HepG2 (cell line): Measurements from ENCODE around the gene ABCC5. TPM values are rescaled to one million over a fixed set of nuclear protein-coding genes. Genes with fewer than 3 reads are reported as not detected.

Experiments used
- ATAC-seq: fragments of 200-7000 bp; cut with Tn5 transposase; 3 replicates; pipeline ENCODE4 v1.9.1; 2020; ENCODE audit warnings: mild to moderate bottlenecking, moderate library complexity
- BruUV-seq: library from RNA; stranded (reverse); fragments of 400-500 nt; replicated peaks from 2 replicates; lab custom pipeline; 2021; lab: Mats Ljungman, UMichigan
- CTCF ChIA-PET: fragments of 300-600 bp; formaldehyde crosslinking; extraction: SDS; loops from one replicate; lab custom pipeline; 2021; ENCODE audit warnings: low total read pairs, inconsistent platforms, low intra/inter-chr PET ratio; lab: Yijun Ruan, JAX
- POLR2A ChIA-PET: fragments of 350-600 bp; sonication (Branson Sonifier 250); formaldehyde crosslinking; loops from one replicate; lab custom pipeline; 2020; ENCODE audit warnings: antibody characterized with exemption, inconsistent platforms; lab: Yijun Ruan, JAX
- DNase-seq: peaks from one replicate; pipeline ENCODE4 v3.0.0-alpha.2; 2015; ENCODE audit warnings: low spot score
- FAIRE-seq: peaks from 3 replicates; lab custom pipeline; 2011; peaks lifted over from hg19 to GRCh38; lab: Jason Lieb, UNC
- H2AFZ ChIP-seq: one replicate; pipeline ENCODE4 v1.6.1; 2011; ENCODE audit warnings: low read length, inconsistent platforms
- H3K27ac ChIP-seq: fragments of 300-600 bp; 3 replicates; pipeline ENCODE4 v1.8.0; 2011; ENCODE audit warnings: mixed run types, mild to moderate bottlenecking, mixed read lengths, low read length, inconsistent platforms; ENCODE audit not compliant: insufficient read depth; ENCODE audit errors: extremely low read length
- H3K27me3 ChIP-seq, 2 experiments: fragments of 200-600 bp in 1 of 2; 2 replicates in 1 of 2; 3 replicates in 1 of 2; pipeline versions ENCODE4 v1.6.0 to v1.8.0; 2011; ENCODE audit warnings: low read length in 2 of 2, mild to moderate bottlenecking in 2 of 2, moderate library complexity in 2 of 2, inconsistent platforms in 1 of 2; ENCODE audit not compliant: insufficient read depth in 2 of 2, control insufficient read depth in 1 of 2
- H3K36me3 ChIP-seq, 2 experiments: fragments of 200-600 bp in 1 of 2; replicated peaks in 1 of 2; 2 replicates in 1 of 2; 3 replicates in 1 of 2; pipeline versions ENCODE4 v1.5.1 to v1.8.0; 2011; ENCODE audit warnings: low read length in 2 of 2, inconsistent platforms in 1 of 2; ENCODE audit not compliant: insufficient read depth in 2 of 2, control insufficient read depth in 1 of 2
- H3K4me1 ChIP-seq: 2 replicates; pipeline ENCODE4 v1.5.1; 2012; ENCODE audit warnings: low read length, inconsistent platforms; ENCODE audit not compliant: insufficient read depth
- H3K4me2 ChIP-seq: 2 replicates; pipeline ENCODE4 v1.6.0; 2011; ENCODE audit warnings: low read depth, low read length, inconsistent platforms
- H3K4me3 ChIP-seq, 3 experiments: fragments of 200-600 bp in 1 of 3; sonication (generic), shearing (Covaris generic) in 1 of 3; replicated peaks in 1 of 3; 2 replicates each; pipeline ENCODE4 v1.5.1; 2011 to 2016; ENCODE audit warnings: low read length in 3 of 3, inconsistent platforms in 2 of 3, low read depth in 2 of 3, mild to moderate bottlenecking in 2 of 3, control low read depth in 1 of 3, mixed read lengths in 1 of 3; ENCODE audit not compliant: insufficient read depth in 1 of 3
- H3K79me2 ChIP-seq: one replicate; pipeline ENCODE4 v1.6.1; 2011; ENCODE audit warnings: low read length, inconsistent platforms; ENCODE audit not compliant: insufficient read depth
- H3K9ac ChIP-seq: 2 replicates; pipeline ENCODE4 v1.6.0; 2011; ENCODE audit warnings: mild to moderate bottlenecking, low read depth, low read length, inconsistent platforms; ENCODE audit not compliant: insufficient read depth
- H3K9me3 ChIP-seq: 2 replicates; pipeline ENCODE4 v1.5.1; 2012; ENCODE audit warnings: mild to moderate bottlenecking, low read length
- H4K20me1 ChIP-seq: 2 replicates; pipeline ENCODE4 v1.6.0; 2011; ENCODE audit warnings: inconsistent platforms, mild to moderate bottlenecking, low read length, moderate library complexity; ENCODE audit not compliant: insufficient read depth
- KLF9 ChIP-seq: IDR thresholded peaks from 2 replicates; pipeline ENCODE4 v1.6.1; 2016; ENCODE audit warnings: low read depth
- NFE2 ChIP-seq: sonication (generic); formaldehyde crosslinking; IDR thresholded peaks from 2 replicates; pipeline ENCODE4 v1.4.0; 2020; ENCODE audit warnings: missing genetic modification reagents
- PLRG1 ChIP-seq: fragments of 450-650 bp; conservative IDR thresholded peaks from 2 replicates; pipeline ENCODE4 v1.6.1; 2016
- ZFAT ChIP-seq: sonication (generic); formaldehyde crosslinking; conservative IDR thresholded peaks from 2 replicates; pipeline ENCODE4 v1.8.1; 2023; ENCODE audit warnings: missing genetic modification reagents, inconsistent platforms
- ZFYVE20 ChIP-seq: sonication (generic); formaldehyde crosslinking; IDR thresholded peaks from 2 replicates; pipeline ENCODE4 v1.8.0; 2023; ENCODE audit warnings: low read depth, mild to moderate bottlenecking, moderate library complexity, missing genetic modification reagents, borderline replicate concordance
- ZNF263 ChIP-seq: sonication (generic); formaldehyde crosslinking; IDR thresholded peaks from 2 replicates; pipeline ENCODE4 v1.4.0; 2020; ENCODE audit warnings: missing genetic modification reagents
- ZNF292 ChIP-seq: sonication (generic); formaldehyde crosslinking; IDR thresholded peaks from 2 replicates; pipeline ENCODE4 v1.8.1; 2022; ENCODE audit warnings: mild to moderate bottlenecking, low read depth, missing genetic modification reagents, borderline replicate concordance
- ZNF713 ChIP-seq: sonication (generic); formaldehyde crosslinking; IDR thresholded peaks from 2 replicates; pipeline ENCODE4 v1.4.0; 2020; ENCODE audit warnings: mild to moderate bottlenecking, missing genetic modification reagents
- ZNF737 ChIP-seq: sonication (generic); formaldehyde crosslinking; IDR thresholded peaks from 2 replicates; pipeline ENCODE4 v1.5.0; 2020; ENCODE audit warnings: missing genetic modification reagents, mild to moderate bottlenecking, borderline replicate concordance
- WGBS: methylation state at CpG from one replicate; pipeline ENCODE4 v1.1.6; 2017; ENCODE audit warnings: low lambda C conversion rate; 5-methylcytosine and 5-hydroxymethylcytosine counted together
- in situ Hi-C: cut with HindIII; loops from 2 replicates; pipeline ENCODE4 v1.10.0; 2017; ENCODE audit warnings: low pct_unique_long_range_greater_than_20kb; ENCODE audit not compliant: extremely low pct_ligation_motif_present
- intact Hi-C: fragments of 100-400 bp; cut with micrococcal nuclease; formaldehyde crosslinking; loops from one replicate; pipeline ENCODE4 v1.10.0; 2022; ENCODE audit not compliant: unreplicated experiment
- polyA plus RNA-seq, 8 experiments: library from polyadenylated mRNA; depleted of rRNA in 3 of 8; stranded (reverse) in 7 of 8; unstranded in 1 of 8; fragments of >200 nt; fragmentation: Illumina TruSeq in 4 of 8; extraction: Trizol in 4 of 8; gene quantifications; 2 replicates each; pipeline versions ENCODE4 v1.2.1 to v1.2.3, GENCODE V29; 2011 to 2016; ENCODE audit warnings: low read depth in 4 of 8, missing spikeins in 1 of 8, mixed read lengths in 1 of 8; ENCODE audit not compliant: insufficient read depth in 1 of 8
- total RNA-seq, 5 experiments: library from RNA; depleted of rRNA; stranded (reverse); fragments of >200 nt; fragmentation: Illumina TruSeq; extraction: Trizol; gene quantifications; 2 replicates each; pipeline ENCODE4 v1.2.3, GENCODE V29; 2016; ENCODE audit warnings: low read depth in 1 of 5
- TF ChIP-seq, protein P1 (sequence below): sonication (generic); formaldehyde crosslinking; IDR thresholded peaks from 2 replicates; pipeline ENCODE4 v1.5.1; 2020; ENCODE audit warnings: missing genetic modification reagents, mild to moderate bottlenecking, borderline replicate concordance
- TF ChIP-seq, protein P2 (sequence below): sonication (generic); formaldehyde crosslinking; IDR thresholded peaks from 2 replicates; pipeline ENCODE4 v1.4.0; 2020; ENCODE audit warnings: missing genetic modification reagents
- TF ChIP-seq, protein P3 (sequence below), 2 experiments: sonication (generic) in 1 of 2; formaldehyde crosslinking in 1 of 2; IDR thresholded peaks; 2 replicates each; pipeline versions ENCODE4 v1.5.1 to v1.6.1; 2011 to 2020; ENCODE audit warnings: borderline replicate concordance in 1 of 2, low read depth in 1 of 2, low read length in 1 of 2, mild to moderate bottlenecking in 1 of 2, missing genetic modification reagents in 1 of 2, moderate library complexity in 1 of 2
- TF ChIP-seq, protein P4 (sequence below): sonication (generic); formaldehyde crosslinking; IDR thresholded peaks from 2 replicates; pipeline ENCODE4 v1.5.1; 2020; ENCODE audit warnings: mild to moderate bottlenecking, missing genetic modification reagents, moderate library complexity

The ABCC5 gene
- total and polyA plus RNA-seq, 2 of the 13 experiments (the other 11 are each of a cell fraction or from before 2014, with no cell fraction given): 12.5 to 12.7 TPM

DNA sequence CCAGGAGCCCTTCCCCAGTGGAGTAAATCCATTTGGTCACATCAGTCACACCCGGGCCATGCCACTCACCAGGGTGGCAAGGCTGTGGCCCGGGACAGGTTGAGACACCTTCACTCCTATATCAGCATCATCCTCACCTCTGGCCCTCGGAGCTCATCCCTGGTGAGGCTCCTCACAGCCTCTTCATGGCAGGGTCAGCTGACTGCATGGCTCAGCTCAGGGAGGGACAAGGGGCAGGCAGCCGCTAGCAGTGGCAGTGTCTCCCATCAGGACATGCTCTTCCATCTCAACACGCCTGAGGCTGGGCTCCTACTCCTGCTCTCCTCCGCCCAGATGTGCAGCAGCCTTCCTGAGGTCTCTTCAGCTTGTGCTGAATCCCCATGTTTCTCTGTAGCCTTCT, 106.6 kb downstream of the ABCC5 start:
- intact Hi-C loops: no loop called here
- Histone ChIP-seq H3K9ac (no peak overlapping the region), H3K4me2 (peak overlapping the region; percentile 49), H2AFZ (no peak overlapping the region), H4K20me1 (no peaks in the 10 kb centered on the region), H3K27ac (no peak overlapping the region), H3K27me3 (peaks cover 0 to 3% of the 10 kb centered on the region in 2 experiments; a peak in 2 of 5 replicates), H3K9me3 (no peaks in the 10 kb centered on the region), H3K4me3 (peak overlapping the region in 1 of 3 experiments; percentile 11; a peak in 2 of 6 replicates), H3K79me2 (no peaks in the 10 kb centered on the region), H3K36me3 (no peaks in the 10 kb centered on the region), H3K4me1 (peaks cover 73% of the 10 kb centered on the region)
- TF ChIP-seq ZFAT (CRISPR knock-in tag) (no peak), PLRG1 (no peak), NFE2 (CRISPR knock-in tag) (no peak), KLF9 (CRISPR knock-in tag) (no peak), ZNF737 (CRISPR knock-in tag) (peak; percentile 14; the same call in 1 of the 2 replicates), ZNF713 (CRISPR knock-in tag) (no peak), ZNF263 (peak; percentile 35; the same call in 1 of the 2 replicates), ZNF292 (peak; percentile 51; the same call in 1 of the 2 replicates), ZFYVE20 (CRISPR knock-in tag) (no peak)
- TF ChIP-seq, protein P1, sequence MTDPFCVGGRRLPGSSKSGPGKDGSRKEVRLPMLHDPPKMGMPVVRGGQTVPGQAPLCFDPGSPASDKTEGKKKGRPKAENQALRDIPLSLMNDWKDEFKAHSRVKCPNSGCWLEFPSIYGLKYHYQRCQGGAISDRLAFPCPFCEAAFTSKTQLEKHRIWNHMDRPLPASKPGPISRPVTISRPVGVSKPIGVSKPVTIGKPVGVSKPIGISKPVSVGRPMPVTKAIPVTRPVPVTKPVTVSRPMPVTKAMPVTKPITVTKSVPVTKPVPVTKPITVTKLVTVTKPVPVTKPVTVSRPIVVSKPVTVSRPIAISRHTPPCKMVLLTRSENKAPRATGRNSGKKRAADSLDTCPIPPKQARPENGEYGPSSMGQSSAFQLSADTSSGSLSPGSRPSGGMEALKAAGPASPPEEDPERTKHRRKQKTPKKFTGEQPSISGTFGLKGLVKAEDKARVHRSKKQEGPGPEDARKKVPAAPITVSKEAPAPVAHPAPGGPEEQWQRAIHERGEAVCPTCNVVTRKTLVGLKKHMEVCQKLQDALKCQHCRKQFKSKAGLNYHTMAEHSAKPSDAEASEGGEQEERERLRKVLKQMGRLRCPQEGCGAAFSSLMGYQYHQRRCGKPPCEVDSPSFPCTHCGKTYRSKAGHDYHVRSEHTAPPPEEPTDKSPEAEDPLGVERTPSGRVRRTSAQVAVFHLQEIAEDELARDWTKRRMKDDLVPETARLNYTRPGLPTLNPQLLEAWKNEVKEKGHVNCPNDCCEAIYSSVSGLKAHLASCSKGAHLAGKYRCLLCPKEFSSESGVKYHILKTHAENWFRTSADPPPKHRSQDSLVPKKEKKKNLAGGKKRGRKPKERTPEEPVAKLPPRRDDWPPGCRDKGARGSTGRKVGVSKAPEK (CRISPR knock-in tag): 0 out of 2 replicates have a peak, but pooled peaks have one; percentile 15
- TF ChIP-seq, protein P2, sequence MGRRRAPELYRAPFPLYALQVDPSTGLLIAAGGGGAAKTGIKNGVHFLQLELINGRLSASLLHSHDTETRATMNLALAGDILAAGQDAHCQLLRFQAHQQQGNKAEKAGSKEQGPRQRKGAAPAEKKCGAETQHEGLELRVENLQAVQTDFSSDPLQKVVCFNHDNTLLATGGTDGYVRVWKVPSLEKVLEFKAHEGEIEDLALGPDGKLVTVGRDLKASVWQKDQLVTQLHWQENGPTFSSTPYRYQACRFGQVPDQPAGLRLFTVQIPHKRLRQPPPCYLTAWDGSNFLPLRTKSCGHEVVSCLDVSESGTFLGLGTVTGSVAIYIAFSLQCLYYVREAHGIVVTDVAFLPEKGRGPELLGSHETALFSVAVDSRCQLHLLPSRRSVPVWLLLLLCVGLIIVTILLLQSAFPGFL (CRISPR knock-in tag): 0 out of 2 replicates have a peak, but pooled peaks have one; percentile 28
- TF ChIP-seq, protein P3, sequence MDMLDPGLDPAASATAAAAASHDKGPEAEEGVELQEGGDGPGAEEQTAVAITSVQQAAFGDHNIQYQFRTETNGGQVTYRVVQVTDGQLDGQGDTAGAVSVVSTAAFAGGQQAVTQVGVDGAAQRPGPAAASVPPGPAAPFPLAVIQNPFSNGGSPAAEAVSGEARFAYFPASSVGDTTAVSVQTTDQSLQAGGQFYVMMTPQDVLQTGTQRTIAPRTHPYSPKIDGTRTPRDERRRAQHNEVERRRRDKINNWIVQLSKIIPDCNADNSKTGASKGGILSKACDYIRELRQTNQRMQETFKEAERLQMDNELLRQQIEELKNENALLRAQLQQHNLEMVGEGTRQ (IDR thresholded peaks at IDR 0.05; ENCODE audit: low read depth, low read length): no peak
- TF ChIP-seq, protein P3 (CRISPR knock-in tag; IDR thresholded peaks at IDR 0.05; ENCODE audit: borderline replicate concordance): peak; percentile 41; the same call in 1 of the 2 replicates
- TF ChIP-seq, protein P4, sequence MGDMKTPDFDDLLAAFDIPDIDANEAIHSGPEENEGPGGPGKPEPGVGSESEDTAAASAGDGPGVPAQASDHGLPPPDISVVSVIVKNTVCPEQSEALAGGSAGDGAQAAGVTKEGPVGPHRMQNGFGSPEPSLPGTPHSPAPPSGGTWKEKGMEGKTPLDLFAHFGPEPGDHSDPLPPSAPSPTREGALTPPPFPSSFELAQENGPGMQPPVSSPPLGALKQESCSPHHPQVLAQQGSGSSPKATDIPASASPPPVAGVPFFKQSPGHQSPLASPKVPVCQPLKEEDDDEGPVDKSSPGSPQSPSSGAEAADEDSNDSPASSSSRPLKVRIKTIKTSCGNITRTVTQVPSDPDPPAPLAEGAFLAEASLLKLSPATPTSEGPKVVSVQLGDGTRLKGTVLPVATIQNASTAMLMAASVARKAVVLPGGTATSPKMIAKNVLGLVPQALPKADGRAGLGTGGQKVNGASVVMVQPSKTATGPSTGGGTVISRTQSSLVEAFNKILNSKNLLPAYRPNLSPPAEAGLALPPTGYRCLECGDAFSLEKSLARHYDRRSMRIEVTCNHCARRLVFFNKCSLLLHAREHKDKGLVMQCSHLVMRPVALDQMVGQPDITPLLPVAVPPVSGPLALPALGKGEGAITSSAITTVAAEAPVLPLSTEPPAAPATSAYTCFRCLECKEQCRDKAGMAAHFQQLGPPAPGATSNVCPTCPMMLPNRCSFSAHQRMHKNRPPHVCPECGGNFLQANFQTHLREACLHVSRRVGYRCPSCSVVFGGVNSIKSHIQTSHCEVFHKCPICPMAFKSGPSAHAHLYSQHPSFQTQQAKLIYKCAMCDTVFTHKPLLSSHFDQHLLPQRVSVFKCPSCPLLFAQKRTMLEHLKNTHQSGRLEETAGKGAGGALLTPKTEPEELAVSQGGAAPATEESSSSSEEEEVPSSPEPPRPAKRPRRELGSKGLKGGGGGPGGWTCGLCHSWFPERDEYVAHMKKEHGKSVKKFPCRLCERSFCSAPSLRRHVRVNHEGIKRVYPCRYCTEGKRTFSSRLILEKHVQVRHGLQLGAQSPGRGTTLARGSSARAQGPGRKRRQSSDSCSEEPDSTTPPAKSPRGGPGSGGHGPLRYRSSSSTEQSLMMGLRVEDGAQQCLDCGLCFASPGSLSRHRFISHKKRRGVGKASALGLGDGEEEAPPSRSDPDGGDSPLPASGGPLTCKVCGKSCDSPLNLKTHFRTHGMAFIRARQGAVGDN (CRISPR knock-in tag): peak; percentile 35
- WGBS: 26% methylated on average over 5 of the region's 6 CpGs
- in situ Hi-C loops: no loop called here
- ChIA-PET POLR2A (interaction anchor here (0.9 to 2.6 kb wide), 5 partner anchors 13 to 801 kb away, joined by 3 to 11 read pairs (median 5); partner anchors contain the start of genes ABCC5 and MAGEF1), CTCF (no interaction called here)
- BruUV-seq: no TSS peak
- ATAC-seq (peak; percentile 24), FAIRE-seq (no peak), DNase-seq (no peak)
